Measurements from ENCODE around the gene SPRR2A. TPM values are rescaled to one million over a fixed set of nuclear protein-coding genes. Genes with fewer than 3 reads are reported as not detected.

Gene SPRR2A
- total RNA-seq, 6 experiments from 2014 or later, result not detected

DNA sequence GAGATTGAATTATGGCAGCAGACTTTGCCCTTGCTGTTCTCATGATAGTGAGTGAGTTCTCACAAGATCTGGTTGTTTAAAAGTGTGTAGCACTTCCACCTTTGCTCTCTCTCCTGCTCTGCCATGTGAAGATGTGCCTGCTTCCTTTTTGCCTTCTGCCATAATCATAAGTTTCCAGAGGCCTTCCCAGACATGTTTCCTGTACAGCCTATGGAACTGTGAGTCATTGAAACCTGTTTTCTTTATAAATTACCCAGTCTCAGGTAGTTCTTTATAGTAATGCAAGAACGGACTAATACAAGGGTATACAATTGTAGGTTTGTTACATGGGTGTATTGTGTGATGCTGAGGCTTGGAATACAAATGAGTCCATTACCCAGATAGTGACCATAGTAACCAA is 22.1 kb downstream of the SPRR2A start:
- TF ChIP-seq CTCF (IDR thresholded peaks at IDR 0.05), result no peak
- Mint-ChIP-seq H3K36me3 (ENCODE audit: low read depth) (no peaks in the 10 kb centered on the region), H3K27me3 (ENCODE audit: insufficient read depth) (no peaks in the 10 kb centered on the region), H3K9me3 (peaks cover 10% of the 10 kb centered on the region; the same call in 1 of the 2 replicates), H3K4me1 (ENCODE audit: low read depth) (no peaks in the 10 kb centered on the region; the same call in 1 of the 2 replicates), H3K27ac (no peak overlapping the region), H3K4me3 (no peak overlapping the region)
- DNase-seq, result no peak

DNA sequence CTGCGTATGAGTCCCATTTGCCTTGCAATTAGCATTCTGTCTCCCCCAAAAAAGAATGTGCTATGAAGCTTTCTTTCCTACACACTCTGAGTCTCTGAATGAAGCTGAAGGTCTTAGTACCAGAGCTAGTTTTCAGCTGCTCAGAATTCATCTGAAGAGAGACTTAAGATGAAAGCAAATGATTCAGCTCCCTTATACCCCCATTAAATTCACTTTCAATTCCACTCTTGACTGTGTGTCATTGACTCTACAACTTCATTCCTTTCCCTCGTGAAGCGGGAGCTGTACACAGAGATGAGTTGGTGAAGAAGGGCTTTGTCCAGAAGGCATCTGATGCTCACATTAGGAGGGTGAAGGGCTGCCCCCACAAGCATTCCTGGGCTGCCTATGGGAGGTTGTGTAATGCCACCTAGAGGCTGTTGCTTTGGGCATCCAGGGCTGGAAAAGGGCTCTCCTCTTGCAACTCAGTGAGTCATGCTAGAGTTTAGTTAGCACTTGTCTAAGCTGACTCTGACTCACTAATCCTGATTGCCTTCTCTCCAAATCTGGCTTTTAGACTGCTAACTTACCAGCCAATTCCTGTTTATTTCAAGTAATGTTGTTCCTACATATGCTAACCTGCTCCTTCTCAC is 24.5 kb downstream of the SPRR2A start:
- H3K27me3 Mint-ChIP-seq (ENCODE audit: insufficient read depth), result no peaks in the 10 kb centered on the region; the same call in 1 of the 2 replicates
- peaks cover 21% of the 10 kb centered on the region; the same call in 1 of the 2 replicates for H3K9me3 Mint-ChIP-seq
- peak; percentile 65 for DNase-seq
- no peaks in the 10 kb centered on the region for H3K36me3 Mint-ChIP-seq (ENCODE audit: low read depth)
- no peak overlapping the region for H3K4me3 Mint-ChIP-seq
- no peak overlapping the region for H3K27ac Mint-ChIP-seq
- TF ChIP-seq CTCF (IDR thresholded peaks at IDR 0.05), result peak; percentile 50; the same call in 1 of the 2 replicates
- no peaks in the 10 kb centered on the region; the same call in 1 of the 2 replicates for H3K4me1 Mint-ChIP-seq (ENCODE audit: low read depth)

DNA sequence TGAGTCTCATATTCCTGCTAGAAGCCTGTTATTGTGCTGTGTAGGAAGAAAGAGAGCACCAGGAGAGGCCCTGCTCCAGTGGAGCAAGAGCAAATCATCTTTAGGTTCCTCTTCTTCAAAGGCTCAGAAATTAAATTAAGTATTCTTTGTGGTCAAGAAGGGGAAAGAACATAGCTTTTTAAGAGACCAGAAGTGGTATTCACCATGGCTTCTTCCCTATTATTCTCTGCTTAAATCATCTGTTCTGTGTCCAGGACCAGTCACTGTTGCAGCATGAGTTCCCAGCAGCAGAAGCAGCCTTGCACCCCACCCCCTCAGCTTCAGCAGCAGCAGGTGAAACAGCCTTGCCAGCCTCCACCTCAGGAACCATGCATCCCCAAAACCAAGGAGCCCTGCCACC is 25.2 kb downstream of the SPRR2A start:
- Mint-ChIP-seq H3K27ac (no peak overlapping the region), H3K27me3 (ENCODE audit: insufficient read depth) (no peaks in the 10 kb centered on the region; the same call in 1 of the 2 replicates), H3K36me3 (ENCODE audit: low read depth) (no peaks in the 10 kb centered on the region), H3K9me3 (peaks cover 21% of the 10 kb centered on the region; the same call in 1 of the 2 replicates), H3K4me3 (no peak overlapping the region), H3K4me1 (ENCODE audit: low read depth) (no peaks in the 10 kb centered on the region; the same call in 1 of the 2 replicates)
- TF ChIP-seq CTCF (IDR thresholded peaks at IDR 0.05), result no peak
- no peak for DNase-seq

GRCh38 chr1:153030895-153031294 is 26.4 kb downstream of the SPRR2A start, which contains the start of gene SPRR1B:
Gene SPRR1B, plus strand, starts transcription at chr1:153031203. Its CDS starts 1,143 bp downstream, at chr1:153032346.
- H3K9me3 Mint-ChIP-seq, result peaks cover 17% of the 10 kb centered on the region; the same call in 1 of the 2 replicates
- DNase-seq, result no peak
- TF ChIP-seq CTCF (IDR thresholded peaks at IDR 0.05), result no peak
- no peaks in the 10 kb centered on the region; the same call in 1 of the 2 replicates for H3K27me3 Mint-ChIP-seq (ENCODE audit: insufficient read depth)
- H3K36me3 Mint-ChIP-seq (ENCODE audit: low read depth), result no peaks in the 10 kb centered on the region
- H3K4me3 Mint-ChIP-seq, result no peak within 1 kb of the TSS
- no peak within 1 kb of the TSS for H3K27ac Mint-ChIP-seq
- H3K4me1 Mint-ChIP-seq (ENCODE audit: low read depth), result no peaks in the 10 kb centered on the region; the same call in 1 of the 2 replicates

DNA sequence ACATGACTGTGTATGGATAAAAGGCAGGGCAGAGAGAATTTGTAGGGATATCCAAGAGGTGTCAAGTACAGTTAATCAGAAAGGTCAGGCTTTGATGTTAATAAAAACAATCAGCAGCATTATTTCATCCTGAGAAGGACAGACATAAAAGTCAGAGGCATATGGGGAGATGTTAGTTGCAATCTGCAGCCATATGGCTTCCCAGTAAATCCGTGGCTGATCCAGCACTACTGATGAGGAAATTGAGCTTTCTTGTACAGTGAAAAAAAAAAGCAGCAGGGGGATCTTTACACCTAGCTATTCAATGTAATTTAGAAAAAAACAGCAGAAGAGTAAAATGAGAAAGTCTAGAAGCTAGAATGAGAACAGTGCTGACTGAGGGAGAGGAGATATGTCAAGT is 28.5 kb downstream of the SPRR2A start:
- Mint-ChIP-seq H3K4me1 (ENCODE audit: low read depth) (no peaks in the 10 kb centered on the region; the same call in 1 of the 2 replicates), H3K4me3 (no peak overlapping the region), H3K9me3 (peaks cover 17% of the 10 kb centered on the region; the same call in 1 of the 2 replicates), H3K27me3 (ENCODE audit: insufficient read depth) (no peaks in the 10 kb centered on the region; the same call in none of the 2 replicates), H3K27ac (no peak overlapping the region), H3K36me3 (ENCODE audit: low read depth) (no peaks in the 10 kb centered on the region)
- DNase-seq, result no peak
- TF ChIP-seq CTCF (IDR thresholded peaks at IDR 0.05), result no peak
